ENCODE measurements around the gene CCDC34.

Gene CCDC34

GRCh38 chr11:27291302-27291889, 71.6 kb downstream of the CCDC34 start:
- no peak for DNase-seq (ENCODE audit: low read depth, low spot score)

GRCh38 chr11:27290261-27291050, 72.6 kb downstream of the CCDC34 start:
- DNase-seq (ENCODE audit: low read depth, low spot score), result no peak
